GM12878 (cell line): ENCODE results near the gene GNRHR. TPM values are rescaled to one million over a fixed set of nuclear protein-coding genes. Genes with fewer than 3 reads are reported as not detected.

Source experiments
- ATAC-seq: fragments of 200-7000 bp; cut with Tn5 transposase; 3 replicates; pipeline ENCODE4 v1.9.1; 2020; ENCODE audit warnings: mild to moderate bottlenecking, moderate library complexity
- BruUV-seq: library from RNA; stranded (reverse); fragments of 400-500 nt; replicated peaks from 2 replicates; lab custom pipeline; 2021; lab: Mats Ljungman, UMichigan
- CTCF ChIA-PET: fragments of 300-600 bp; sonication (Branson Sonifier 250); formaldehyde crosslinking; extraction: SDS; loops from one replicate; lab custom pipeline; 2021; ENCODE audit warnings: inconsistent platforms; lab: Yijun Ruan, JAX
- POLR2A ChIA-PET: fragments of 350-600 bp; formaldehyde crosslinking; extraction: SDS; loops from one replicate; lab custom pipeline; 2021; ENCODE audit warnings: inconsistent platforms; lab: Charles Lee
- RAD21 ChIA-PET: fragments of 300-600 bp; sonication (Branson Sonifier 250); formaldehyde crosslinking; loops from one replicate; lab custom pipeline; 2023; ENCODE audit warnings: antibody characterized with exemption; ENCODE audit not compliant: unreplicated experiment; lab: Charles Lee
- SMC1A ChIA-PET: fragments of 300-600 bp; sonication (Branson Sonifier 250); formaldehyde crosslinking; loops from one replicate; lab custom pipeline; 2023; ENCODE audit not compliant: unreplicated experiment, uncharacterized antibody; lab: Charles Lee
- DNase-seq: peaks from one replicate; pipeline ENCODE4 v3.0.0-alpha.2; 2011; ENCODE audit warnings: low read depth, low spot score
- FAIRE-seq: peaks from 3 replicates; lab custom pipeline; 2011; peaks lifted over from hg19 to GRCh38; lab: Jason Lieb, UNC
- H2AFZ ChIP-seq: 2 replicates; pipeline ENCODE4 v1.6.0; 2011; ENCODE audit warnings: low read depth, low read length, control low read depth; ENCODE audit not compliant: control insufficient read depth
- H3K27ac ChIP-seq: 2 replicates; pipeline ENCODE4 v1.5.1; 2011; ENCODE audit warnings: control low read depth; ENCODE audit not compliant: control insufficient read depth, insufficient read depth
- H3K27me3 ChIP-seq, 2 experiments: replicated peaks in 1 of 2; 2 replicates each; pipeline versions ENCODE4 v1.6.0 to v1.6.1; 2011; ENCODE audit warnings: low read length in 1 of 2; ENCODE audit not compliant: control insufficient read depth in 2 of 2, insufficient read depth in 2 of 2
- H3K36me3 ChIP-seq, 2 experiments: 2 replicates each; pipeline ENCODE4 v1.5.1; 2011; ENCODE audit warnings: low read length in 1 of 2; ENCODE audit not compliant: control insufficient read depth in 2 of 2, insufficient read depth in 2 of 2
- H3K4me1 ChIP-seq: 2 replicates; pipeline ENCODE4 v1.6.1; 2011; ENCODE audit warnings: mild to moderate bottlenecking, low read length, moderate library complexity, mixed read lengths; ENCODE audit not compliant: control insufficient read depth, insufficient read depth
- H3K4me2 ChIP-seq: 2 replicates; pipeline ENCODE4 v1.6.0; 2011; ENCODE audit warnings: control low read depth; ENCODE audit not compliant: control insufficient read depth, insufficient read depth
- H3K4me3 ChIP-seq: fragments of 200-600 bp; sonication (generic); 2 replicates; pipeline ENCODE4 v1.5.1; 2016
- H3K79me2 ChIP-seq: 2 replicates; pipeline ENCODE4 v1.6.0; 2011; ENCODE audit warnings: low read length; ENCODE audit not compliant: control insufficient read depth, insufficient read depth
- H3K9ac ChIP-seq: 2 replicates; pipeline ENCODE4 v1.8.0; 2011; ENCODE audit warnings: low read length, control low read depth, mixed read lengths; ENCODE audit not compliant: control insufficient read depth, insufficient read depth
- H3K9me3 ChIP-seq: replicated peaks from 3 replicates; pipeline ENCODE4 v1.5.1; 2011; ENCODE audit warnings: mild to moderate bottlenecking, low read length; ENCODE audit not compliant: control insufficient read depth, insufficient read depth
- H4K20me1 ChIP-seq: 2 replicates; pipeline ENCODE4 v1.6.0; 2011; ENCODE audit not compliant: control insufficient read depth, insufficient read depth
- BACH1 ChIP-seq: fragments of 450-650 bp; IDR thresholded peaks from 2 replicates; pipeline ENCODE4 v1.6.1; 2017; ENCODE audit warnings: mild to moderate bottlenecking, borderline replicate concordance
- CUX1 ChIP-seq: IDR thresholded peaks from 2 replicates; pipeline ENCODE4 v1.6.1; 2012; ENCODE audit warnings: improper control_type of control experiment, low read depth, low read length; ENCODE audit not compliant: insufficient replicate concordance
- JUND ChIP-seq: IDR thresholded peaks from 2 replicates; pipeline ENCODE4 v1.6.1; 2012; ENCODE audit warnings: low read depth, mild to moderate bottlenecking, low read length, improper control_type of control experiment, moderate library complexity
- PKNOX1 ChIP-seq: fragments of 450-650 bp; IDR thresholded peaks from 2 replicates; pipeline ENCODE4 v1.6.1; 2016; ENCODE audit warnings: mild to moderate bottlenecking
- POLR2A ChIP-seq: IDR thresholded peaks from 2 replicates; pipeline ENCODE4 v1.6.1; 2011; ENCODE audit warnings: low read depth, mild to moderate bottlenecking, low read length
- WGBS: methylation state at CpG from one replicate; pipeline ENCODE4 v1.1.6; 2016; ENCODE audit warnings: low lambda C conversion rate; ENCODE audit not compliant: insufficient replicate concordance, insufficient coverage; ENCODE audit errors: missing lambda C conversion rate; 5-methylcytosine and 5-hydroxymethylcytosine counted together
- in situ Hi-C: fragments of 300-500 bp; cut with MboI; formaldehyde crosslinking; loops from 9 replicates; pipeline ENCODE4 v1.14.3; 2018; ENCODE audit warnings: mixed read lengths
- intact Hi-C: fragments of 100-400 bp; cut with micrococcal nuclease; formaldehyde crosslinking; loops from one replicate; pipeline ENCODE4 v1.14.2; 2022; ENCODE audit not compliant: unreplicated experiment
- polyA plus RNA-seq, 11 experiments: library from polyadenylated mRNA; depleted of rRNA in 4 of 11; unstranded in 6 of 11; stranded (reverse) in 5 of 11; fragments of >200 nt; fragmentation: Nextera tagmentation in 4 of 11; fragmentation: Illumina TruSeq in 1 of 11; extraction: Ambion mirVana in 4 of 11; extraction: Trizol in 1 of 11; gene quantifications; 1 replicate in 1 of 11; 2 replicates in 10 of 11; pipeline versions ENCODE4 v1.2.1 to v1.2.3, GENCODE V29; 2011 to 2016; ENCODE audit warnings: inconsistent platforms in 2 of 11, missing spikeins in 2 of 11, low read depth in 1 of 11
- total RNA-seq, 4 experiments: library from RNA; depleted of rRNA in 3 of 4; stranded (reverse); fragments of >200 nt in 3 of 4; fragmentation: Illumina TruSeq in 1 of 4; extraction: Trizol in 1 of 4; gene quantifications; 2 replicates each; pipeline versions ENCODE4 v1.2.1 to v1.2.3, GENCODE V29; 2013 to 2021

GNRHR gene
- total and polyA plus RNA-seq, 10 of the 15 experiments (the other 5 are each of a cell fraction or from before 2014, with no cell fraction given) = 0.02 to 0.12 (median 0.08) TPM; not detected in 7

- ChIA-PET CTCF (interaction anchor here (1.2 to 11.9 kb wide), 2 partner anchors 9 to 20 kb away, joined by 4 to 94 read pairs; no protein-coding TSS in a partner anchor), POLR2A (no interaction called here), SMC1A (interaction anchor here (1.3 kb wide), 1 partner anchor 9 kb away, joined by 5 read pairs; no protein-coding TSS in a partner anchor), RAD21 (interaction anchor here (1.2 kb wide), 1 partner anchor 9 kb away, joined by 4 read pairs; no protein-coding TSS in a partner anchor)
- Histone ChIP-seq H3K4me2 (no peak overlapping the region), H3K9ac (no peak overlapping the region), H4K20me1 (no peaks in the 10 kb centered on the region), H3K79me2 (no peaks in the 10 kb centered on the region), H3K9me3 (no peaks in the 10 kb centered on the region), H3K36me3 (no peaks in the 10 kb centered on the region), H3K4me1 (no peaks in the 10 kb centered on the region), H3K27ac (no peak overlapping the region), H2AFZ (no peak overlapping the region), H3K27me3 (no peaks in the 10 kb centered on the region), H3K4me3 (no peak overlapping the region)
- FAIRE-seq (no peak), DNase-seq (no peak), ATAC-seq (no peak)
- 86% methylated on average over 1 of the region's 1 CpG for WGBS
- no TSS peak for BruUV-seq
- in situ Hi-C loops = no loop called here
- intact Hi-C loops = no loop called here
- no peak for TF ChIP-seq PKNOX1
- no peak for TF ChIP-seq BACH1
- no peak for TF ChIP-seq JUND
- TF ChIP-seq POLR2A = no peak
- no peak for TF ChIP-seq CUX1
Observed at GRCh38 chr4:67755974-67756373, 1.8 kb upstream of the GNRHR start.
